Fibroblast of peridontal ligament (primary cell): ENCODE results near the gene TMEM259.

ENCODE experiments used
- DNase-seq: peaks from one replicate; pipeline ENCODE4 v3.0.0-alpha.2; 2010; ENCODE audit errors: extremely low read depth

Gene TMEM259

DNA sequence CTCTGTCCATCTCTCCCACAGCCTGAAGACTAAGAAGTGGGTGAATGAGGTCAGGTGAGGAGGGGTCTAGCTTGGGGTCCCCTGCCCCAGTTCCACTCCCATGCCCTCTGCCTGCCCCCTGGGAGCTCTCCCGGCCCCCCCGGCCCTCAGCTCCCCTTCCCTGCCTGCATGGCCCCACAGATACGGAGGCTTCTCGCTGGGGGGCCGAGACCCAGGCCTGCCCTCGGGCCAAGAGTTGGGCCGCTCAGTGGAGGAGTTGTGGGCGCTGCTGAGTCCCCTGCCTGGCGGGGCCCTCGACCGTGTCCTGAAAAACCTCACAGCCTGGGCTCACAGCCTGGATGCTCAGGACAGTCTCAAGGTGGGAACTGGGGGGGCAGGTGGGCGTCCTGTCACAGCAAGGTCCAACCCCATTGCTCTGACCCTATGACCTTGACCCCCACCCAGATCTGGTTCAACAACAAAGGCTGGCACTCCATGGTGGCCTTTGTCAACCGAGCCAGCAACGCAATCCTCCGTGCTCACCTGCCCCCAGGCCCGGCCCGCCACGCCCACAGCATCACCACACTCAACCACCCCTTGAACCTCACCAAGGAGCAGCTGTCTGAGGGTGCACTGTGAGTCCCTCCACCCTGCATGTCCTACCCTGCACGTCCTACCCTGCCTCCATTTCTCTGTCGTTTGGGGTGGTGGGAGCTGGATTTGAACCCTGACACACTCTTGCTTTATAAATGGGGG is 35.1 kb upstream of the TMEM259 start:
- no peak for DNase-seq

DNA sequence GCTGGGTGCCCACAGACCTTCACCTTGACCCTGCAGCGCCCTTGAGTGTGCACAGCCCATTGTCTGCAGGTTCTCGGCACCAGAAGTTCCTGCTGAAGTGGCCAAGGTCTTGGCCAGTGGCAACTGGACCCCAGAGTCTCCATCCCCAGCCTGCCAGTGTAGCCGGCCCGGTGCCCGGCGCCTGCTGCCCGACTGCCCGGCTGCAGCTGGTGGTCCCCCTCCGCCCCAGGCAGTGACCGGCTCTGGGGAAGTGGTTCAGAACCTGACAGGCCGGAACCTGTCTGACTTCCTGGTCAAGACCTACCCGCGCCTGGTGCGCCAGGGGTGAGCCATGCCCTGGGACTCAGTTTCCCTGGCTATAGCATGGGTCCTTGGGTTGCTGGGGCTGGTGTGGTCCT is 34.1 kb upstream of the TMEM259 start:
- no peak for DNase-seq

DNA sequence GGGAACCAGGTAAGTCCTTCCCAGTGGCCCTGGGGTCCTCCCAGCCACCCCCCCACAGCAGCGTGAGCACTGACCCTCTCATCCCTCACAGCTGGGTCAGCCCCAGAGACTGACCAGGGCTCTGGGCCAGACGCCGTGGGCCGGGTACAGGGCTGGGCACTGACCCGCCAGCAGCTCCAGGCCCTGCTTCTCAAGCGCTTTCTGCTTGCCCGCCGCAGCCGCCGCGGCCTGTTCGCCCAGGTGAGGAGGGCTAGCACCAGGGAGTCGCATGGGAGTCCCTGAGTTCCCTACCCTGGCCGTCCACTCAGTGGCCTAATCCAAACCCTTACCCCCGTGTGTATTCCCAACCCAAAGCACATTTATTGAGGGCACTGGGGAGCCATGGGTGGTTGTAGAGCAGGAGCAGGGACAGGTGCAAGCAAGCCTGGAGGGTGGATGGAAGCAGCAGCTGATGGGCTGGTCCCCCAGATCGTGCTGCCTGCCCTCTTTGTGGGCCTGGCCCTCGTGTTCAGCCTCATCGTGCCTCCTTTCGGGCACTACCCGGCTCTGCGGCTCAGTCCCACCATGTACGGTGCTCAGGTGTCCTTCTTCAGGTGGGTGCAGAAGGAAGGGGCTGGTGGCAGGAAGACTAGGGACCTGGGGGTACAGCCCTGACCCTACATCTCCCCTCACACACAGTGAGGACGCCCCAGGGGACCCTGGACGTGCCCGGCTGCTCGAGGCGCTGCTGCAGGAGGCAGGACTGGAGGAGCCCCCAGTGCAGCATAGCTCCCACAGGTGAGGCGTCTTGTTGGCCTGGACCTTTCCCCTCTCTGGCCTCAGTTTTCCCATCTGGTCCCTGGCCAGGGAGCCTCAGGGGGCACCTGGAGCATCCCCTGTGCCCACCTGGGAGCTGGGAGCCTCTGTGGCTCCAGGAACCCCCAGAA is 33.4 kb upstream of the TMEM259 start:
- no peak for DNase-seq

DNA sequence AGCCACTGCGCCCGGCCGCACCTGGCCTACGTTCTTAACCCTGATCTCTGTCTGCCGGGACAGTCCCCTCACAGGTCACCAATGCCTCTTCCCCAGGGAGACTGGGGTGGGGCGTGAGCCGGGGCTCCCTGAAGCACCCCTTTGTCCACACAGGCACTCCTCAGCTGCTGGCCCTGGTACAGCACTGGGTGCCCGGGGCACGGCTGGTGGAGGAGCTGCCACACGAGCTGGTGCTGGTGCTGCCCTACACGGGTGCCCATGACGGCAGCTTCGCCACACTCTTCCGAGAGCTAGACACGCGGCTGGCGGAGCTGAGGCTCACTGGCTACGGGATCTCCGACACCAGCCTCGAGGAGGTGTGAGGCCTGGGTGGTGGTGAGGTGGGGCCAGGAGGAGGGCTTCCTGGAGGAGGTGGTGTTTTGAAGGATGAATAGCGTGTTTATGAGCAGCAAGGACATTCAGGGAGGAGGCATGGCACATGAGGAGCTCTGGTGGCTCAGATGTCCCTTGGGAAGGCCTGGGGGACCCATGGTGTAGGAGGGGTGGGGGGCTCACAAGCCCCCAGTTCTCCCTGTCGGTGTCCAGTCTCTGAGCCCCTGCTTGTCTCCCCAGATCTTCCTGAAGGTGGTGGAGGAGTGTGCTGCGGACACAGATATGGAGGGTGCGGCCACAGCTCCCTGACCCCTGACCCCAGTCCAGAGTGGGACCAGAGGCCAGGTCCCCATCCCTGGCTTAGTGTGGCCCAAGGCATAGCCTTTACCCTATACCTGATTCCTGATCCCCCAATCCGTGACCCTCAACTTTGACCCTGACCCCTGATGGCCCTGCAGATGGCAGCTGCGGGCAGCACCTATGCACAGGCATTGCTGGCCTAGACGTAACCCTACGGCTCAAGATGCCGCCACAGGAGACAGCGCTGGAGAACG is 32.5 kb upstream of the TMEM259 start:
- DNase-seq, result no peak

DNA sequence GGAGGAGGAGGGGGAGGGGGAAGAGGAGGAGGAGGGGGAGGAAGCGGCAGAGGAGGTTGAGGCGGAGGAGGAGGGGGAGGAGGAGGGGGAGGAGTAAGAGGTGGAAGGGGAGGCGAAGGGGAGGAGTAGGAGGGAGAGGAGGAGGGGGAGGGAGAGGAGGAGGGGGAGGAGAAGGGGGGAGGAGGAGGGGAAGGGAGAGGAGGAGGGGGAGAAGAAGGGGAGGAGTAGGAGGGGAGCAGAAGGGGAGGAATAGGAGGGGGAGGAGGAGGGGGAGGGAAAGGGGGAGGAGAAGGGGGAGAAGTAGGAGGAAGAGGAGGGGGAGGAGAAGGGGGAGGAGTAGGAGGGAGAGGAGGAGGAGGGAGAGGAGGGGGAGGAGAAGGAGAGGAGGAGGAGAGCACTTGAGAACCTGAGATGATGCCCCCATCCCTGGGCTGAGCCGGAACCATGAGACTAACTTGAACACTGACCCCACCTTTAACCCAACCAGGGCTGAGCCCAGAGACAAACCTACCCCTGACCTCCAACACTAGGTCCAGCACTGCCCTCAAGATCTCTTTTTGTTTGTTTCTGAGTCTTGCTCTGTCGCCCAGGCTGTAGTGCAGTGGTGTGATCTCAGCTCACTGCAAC is 31.5 kb upstream of the TMEM259 start:
- DNase-seq, result no peak

DNA sequence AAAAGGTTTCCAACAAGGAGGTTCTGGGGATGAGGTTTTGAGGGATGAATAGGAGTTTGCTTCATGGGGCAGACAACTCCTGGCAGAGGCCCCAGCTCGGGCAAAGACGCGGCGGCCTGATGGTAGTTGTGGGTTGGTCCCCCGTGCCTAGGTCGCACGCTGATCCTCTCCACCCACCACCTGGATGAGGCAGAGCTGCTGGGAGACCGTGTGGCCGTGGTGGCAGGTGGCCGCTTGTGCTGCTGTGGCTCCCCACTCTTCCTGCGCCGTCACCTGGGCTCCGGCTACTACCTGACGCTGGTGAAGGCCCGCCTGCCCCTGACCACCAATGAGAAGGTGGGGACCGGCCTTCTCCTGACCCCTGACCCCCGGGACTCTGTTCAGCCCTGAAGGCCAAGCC is 30.9 kb upstream of the TMEM259 start:
- DNase-seq, result no peak

DNA sequence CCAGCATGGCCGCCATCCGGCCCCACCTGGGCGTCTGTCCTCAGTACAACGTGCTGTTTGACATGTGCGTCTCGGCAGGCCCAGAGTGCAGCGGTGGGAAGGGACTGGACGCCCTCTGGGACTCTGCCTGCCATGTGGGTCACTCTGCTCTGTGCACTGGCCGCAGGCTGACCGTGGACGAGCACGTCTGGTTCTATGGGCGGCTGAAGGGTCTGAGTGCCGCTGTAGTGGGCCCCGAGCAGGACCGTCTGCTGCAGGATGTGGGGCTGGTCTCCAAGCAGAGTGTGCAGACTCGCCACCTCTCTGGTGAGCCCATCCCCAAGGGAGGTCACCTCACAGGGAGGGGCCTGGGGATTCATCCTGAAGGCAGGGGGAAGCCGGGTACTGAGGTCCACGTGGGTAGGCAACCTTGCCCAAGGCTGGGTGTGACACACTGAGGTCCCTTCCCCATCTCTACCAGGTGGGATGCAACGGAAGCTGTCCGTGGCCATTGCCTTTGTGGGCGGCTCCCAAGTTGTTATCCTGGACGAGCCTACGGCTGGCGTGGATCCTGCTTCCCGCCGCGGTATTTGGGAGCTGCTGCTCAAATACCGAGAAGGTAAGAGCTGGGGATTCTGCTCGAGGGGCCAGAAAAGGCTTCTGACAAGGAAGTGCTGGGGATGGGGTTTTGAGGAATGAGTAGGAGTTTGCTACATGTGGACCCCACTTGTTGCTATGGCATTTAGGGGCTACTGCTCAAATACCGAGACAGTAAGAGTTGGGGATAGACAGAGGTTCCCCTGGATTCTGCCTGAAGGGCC is 30.3 kb upstream of the TMEM259 start:
- DNase-seq, result no peak

DNA sequence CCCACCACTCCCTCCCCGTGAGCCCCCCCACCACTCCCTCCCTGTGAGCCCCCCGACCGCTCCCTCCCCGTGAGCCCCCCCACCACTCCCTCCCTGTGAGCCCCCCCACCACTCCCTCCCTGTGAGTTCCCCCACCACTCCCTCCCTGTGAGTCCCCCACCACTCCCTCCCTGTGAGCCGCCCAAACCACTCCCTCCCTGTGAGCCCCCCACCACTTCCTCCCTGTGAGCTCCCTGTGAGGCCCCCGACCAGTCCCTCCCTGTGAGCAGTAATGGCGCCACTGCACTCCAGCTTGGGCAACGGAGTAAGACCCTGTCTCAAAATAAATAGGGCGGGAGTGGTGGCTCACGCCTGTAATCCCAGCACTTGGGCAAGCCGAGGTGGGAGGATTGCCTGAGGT is 28.9 kb upstream of the TMEM259 start:
- DNase-seq, result no peak

DNA sequence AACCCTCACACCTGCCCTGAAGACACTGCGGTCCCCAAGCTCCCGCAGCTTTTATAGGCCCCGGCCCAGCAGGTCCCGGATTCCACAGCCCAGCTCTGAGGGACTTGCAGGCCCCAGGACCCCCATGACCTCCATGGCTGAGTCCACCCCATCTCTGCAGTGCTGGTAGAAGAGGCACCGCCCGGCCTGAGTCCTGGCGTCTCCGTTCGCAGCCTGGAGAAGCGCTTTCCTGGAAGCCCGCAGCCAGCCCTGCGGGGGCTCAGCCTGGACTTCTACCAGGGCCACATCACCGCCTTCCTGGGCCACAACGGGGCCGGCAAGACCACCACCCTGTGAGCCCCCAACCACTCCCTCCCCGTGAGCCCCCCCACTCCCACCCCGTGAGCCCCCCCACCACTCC is 28.2 kb upstream of the TMEM259 start:
- DNase-seq, result no peak

DNA sequence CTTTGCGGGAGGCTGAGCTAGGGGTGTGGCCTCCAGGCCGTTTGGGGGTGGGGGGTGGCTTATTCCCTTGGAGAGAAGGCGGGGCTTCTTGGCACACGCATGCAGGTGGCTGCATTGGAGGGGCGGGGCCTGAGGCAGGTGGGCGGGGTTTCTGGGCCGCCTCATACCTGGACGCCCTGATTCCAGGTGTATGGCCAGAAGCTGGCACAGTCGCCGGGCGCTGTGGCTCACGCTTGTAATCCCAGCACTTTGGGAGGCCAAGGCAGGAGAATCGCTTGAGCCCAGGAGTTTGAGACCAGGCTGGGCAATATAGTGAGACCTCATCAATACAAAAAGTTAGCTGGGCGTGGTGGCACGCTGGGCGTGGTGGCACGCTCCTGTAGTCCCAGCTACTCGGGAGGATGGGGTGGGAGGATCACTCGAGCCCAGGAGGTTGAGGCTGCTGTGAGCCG is 26.8 kb upstream of the TMEM259 start:
- no peak for DNase-seq

DNA sequence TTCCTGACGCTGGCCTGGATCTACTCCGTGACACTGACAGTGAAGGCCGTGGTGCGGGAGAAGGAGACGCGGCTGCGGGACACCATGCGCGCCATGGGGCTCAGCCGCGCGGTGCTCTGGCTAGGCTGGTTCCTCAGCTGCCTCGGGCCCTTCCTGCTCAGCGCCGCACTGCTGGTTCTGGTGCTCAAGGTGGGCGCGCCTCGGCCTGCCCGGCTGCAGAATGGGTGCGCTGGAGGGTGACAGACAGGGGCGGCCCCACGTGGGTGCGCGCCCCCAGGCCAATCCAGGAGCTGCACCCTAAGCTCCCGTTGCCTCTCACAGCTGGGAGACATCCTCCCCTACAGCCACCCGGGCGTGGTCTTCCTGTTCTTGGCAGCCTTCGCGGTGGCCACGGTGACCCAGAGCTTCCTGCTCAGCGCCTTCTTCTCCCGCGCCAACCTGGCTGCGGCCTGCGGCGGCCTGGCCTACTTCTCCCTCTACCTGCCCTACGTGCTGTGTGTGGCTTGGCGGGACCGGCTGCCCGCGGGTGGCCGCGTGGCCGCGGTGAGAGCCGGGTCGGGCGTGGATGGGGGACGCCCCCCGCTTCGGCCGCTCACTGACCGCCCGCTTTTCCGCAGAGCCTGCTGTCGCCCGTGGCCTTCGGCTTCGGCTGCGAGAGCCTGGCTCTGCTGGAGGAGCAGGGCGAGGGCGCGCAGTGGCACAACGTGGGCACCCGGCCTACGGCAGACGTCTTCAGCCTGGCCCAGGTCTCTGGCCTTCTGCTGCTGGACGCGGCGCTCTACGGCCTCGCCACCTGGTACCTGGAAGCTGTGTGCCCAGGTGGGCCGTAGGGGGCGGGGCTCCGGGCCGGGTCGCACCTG is 26.1 kb upstream of the TMEM259 start:
- DNase-seq, result no peak

DNA sequence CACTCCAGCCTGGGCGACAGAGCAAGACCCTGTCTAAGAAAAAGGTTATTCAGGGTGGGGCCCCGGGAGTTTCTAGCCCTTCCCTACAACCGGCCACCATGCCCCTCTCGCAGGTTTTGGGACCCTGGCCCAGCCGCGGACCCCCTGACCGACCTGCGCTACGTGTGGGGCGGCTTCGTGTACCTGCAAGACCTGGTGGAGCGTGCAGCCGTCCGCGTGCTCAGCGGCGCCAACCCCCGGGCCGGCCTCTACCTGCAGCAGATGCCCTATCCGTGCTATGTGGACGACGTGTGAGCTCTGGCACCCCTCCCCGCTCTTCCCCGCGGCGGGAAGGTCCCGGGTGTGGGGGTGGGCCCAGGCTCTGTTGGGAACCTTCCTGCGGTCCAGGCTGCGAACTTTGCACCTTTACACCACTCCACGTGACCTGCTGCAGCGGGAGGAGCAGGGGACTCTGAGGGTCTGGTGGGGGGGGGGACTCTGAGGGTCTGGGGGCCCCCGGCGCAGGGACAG is 25.2 kb upstream of the TMEM259 start:
- no peak for DNase-seq

DNA sequence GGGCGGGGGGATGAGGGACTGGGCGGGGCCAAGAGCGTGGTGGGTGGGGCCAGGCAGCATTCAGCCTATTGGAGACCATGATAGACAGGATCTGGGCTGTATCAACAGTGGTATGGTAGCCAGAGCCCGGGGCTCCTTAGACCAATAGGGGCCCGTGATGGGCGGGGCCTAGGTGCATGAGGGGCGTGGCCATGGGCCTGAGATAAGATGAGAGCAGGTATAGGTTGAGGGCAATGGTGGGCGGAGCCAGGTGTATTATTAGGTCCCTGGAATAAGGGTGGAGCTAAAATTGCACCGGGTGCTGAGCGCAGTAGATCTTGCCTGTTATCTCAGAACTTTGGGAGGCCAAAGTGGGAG is 24.3 kb upstream of the TMEM259 start:
- DNase-seq, result no peak

DNA sequence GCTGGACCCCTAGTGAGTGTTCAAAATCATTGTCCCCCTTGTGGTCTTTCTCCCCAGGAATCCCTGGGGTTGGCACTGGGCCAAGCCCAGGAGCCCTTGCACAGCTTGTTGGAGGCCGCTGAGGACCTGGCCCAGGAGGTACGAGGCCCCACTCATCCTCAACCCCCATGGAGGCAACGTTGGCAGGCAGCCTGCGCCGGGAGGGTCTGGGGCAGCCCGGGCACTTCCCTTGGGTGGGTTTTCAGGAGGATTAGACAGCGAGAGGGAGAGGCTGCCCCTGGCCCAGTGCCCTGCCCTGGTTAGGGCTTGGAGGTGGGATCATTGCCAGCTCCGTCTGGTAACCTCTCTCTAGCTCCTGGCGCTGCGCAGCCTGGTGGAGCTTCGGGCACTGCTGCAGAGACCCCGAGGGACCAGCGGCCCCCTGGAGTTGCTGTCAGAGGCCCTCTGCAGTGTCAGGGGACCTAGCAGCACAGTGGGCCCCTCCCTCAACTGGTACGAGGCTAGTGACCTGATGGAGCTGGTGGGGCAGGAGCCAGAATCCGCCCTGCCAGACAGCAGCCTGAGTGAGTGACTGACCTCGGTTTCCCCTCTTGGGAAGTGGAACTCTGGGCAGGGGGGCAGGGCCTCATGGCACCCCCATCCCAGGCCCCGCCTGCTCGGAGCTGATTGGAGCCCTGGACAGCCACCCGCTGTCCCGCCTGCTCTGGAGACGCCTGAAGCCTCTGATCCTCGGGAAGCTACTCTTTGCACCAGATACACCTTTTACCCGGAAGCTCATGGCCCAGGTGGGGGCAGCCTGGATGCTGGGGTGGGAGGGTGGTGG is 22.0 kb upstream of the TMEM259 start:
- DNase-seq, result no peak

DNA sequence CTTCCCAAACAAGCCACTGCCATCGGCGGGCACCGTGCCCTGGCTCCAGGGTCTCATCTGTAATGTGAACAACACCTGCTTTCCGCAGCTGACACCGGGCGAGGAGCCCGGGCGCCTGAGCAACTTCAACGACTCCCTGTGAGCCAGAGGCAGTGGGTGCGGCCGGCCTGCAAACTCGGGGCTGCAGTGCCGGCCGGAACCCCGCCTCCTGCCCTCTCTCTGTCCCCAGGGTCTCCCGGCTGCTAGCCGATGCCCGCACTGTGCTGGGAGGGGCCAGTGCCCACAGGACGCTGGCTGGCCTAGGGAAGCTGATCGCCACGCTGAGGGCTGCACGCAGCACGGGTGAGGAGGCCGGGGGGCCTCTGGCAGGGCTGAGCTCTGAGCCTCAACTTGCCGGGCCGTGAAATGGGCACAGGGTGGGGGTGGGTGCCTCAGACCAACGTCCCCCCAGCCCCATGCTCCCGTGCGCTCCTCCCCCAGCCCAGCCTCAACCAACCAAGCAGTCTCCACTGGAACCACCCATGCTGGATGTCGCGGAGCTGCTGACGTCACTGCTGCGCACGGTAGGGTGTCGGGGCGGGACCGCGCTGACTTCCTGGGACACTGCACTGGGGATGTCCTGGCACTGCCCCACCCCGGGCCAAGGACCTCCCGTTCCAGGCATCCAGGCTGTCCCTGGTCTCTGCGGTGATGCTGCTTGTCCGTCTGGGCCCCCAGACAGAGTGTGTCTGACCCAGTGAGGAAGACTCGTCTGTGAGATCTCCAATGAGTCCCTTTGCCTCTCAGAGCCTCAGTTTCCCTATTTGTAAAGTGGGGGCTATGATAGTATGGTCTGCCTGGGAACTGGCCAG is 21.1 kb upstream of the TMEM259 start:
- DNase-seq, result peak; percentile 18

DNA sequence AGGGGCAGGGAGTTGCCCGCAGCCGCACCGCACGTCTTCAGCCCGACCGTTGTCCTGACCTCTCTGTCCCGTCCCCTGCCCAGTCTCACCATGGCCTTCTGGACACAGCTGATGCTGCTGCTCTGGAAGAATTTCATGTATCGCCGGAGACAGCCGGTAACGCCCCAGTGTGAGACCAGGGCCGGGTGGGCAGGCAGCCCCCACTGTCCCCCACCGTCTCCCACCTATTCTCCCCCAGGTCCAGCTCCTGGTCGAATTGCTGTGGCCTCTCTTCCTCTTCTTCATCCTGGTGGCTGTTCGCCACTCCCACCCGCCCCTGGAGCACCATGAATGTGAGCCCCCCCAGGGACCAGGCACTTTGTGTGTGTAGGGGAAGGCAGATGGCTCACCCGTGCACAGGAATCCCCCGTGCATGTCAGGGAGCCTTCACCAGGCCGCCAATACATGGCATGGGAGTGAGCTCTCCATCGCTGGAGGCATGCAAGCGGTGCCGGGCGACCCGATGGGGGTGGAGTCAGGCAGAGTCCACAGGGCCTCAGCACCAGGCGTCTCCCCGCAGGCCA is 20.4 kb upstream of the TMEM259 start:
- no peak for DNase-seq

DNA sequence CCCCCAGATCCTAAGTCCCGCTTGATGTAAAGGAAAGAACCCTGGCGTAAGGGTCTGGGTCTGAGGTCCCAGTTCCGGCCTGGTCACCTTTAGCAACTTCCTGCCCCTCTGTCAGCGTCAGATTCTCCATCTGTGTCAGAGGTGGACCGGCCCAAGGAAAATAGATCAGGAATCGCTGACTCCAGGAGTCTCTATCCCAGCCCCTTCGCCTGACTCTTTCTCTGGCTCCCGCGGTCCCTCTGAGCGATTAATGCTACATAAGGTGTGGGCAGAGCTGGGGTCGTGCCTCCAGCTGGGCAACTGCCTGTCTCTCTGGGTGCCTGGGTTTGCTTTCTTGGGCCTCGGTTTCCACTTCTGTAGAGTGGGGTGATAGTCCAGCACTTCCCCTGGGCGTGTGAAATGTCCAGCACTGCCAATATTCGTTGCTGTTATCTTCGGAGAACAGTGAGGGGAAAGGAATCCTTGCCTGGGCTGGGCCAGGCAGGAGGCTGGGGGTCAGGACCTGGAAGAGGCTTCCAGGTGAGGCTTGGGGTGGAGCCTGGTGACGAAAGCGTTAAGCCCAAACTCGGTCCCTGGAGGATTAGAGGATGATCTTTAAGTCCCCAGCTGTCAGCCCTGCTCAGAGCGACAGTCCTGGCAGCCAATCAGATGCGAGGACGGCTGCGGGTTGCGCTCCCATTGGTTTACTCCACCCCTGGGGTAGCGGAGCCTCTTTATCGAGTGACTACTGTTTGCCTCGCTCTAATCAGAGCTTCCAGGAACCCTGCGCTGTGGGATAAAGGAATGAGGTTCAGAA is 19.8 kb upstream of the TMEM259 start:
- peak; percentile 91 for DNase-seq
